Activated effector memory CD4-positive, alpha-beta T cell treated with Interleukin-2 at 50 U/mL for 16 hours (primary cell): ENCODE results near the gene KCNJ14.

Experiments
- DNase-seq: peaks from one replicate; pipeline ENCODE4 v3.0.0-alpha.2; 2020

Gene KCNJ14

DNA sequence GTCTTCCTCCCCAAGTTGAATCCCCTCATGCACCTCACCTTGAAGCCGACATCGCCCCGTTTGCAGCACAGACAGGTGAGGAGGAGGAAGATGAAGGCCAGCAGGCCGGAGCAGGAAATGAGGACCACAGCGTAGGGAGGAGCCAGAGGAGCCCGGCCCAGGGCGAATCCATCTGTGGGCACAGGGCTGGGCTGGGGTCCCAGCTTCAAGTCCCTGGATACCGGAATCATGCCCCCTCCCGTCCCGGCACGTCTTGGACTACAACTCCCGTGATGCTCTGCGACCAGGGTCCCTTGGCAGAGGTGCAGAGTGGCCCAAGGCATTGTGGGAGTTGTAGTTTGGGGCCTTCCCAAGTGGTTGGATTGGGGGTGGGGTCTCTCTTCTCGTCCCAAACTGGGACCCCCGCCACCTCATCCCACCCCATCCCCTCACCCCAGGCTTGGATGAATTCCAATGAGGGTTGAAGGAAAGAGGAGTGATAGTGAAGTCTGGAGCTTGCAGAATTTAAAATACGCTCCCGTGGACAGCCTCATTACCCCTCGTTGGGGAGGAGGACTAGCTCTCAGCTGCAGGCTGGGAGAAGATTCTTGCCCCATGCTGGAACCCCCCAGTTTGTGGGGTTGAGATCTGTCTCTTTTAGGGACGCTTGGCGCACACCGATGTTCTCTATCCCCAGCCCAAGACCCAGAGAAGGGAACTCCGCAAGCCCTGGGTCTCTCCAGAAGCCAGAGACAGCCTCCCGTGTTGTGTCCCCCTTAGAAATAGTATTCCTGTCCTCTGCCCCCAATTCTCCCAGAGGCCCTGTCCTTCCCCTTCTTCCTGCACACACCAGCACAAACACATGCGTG is 55.3 kb downstream of the KCNJ14 start:
- DNase-seq, result peak; percentile 63

DNA sequence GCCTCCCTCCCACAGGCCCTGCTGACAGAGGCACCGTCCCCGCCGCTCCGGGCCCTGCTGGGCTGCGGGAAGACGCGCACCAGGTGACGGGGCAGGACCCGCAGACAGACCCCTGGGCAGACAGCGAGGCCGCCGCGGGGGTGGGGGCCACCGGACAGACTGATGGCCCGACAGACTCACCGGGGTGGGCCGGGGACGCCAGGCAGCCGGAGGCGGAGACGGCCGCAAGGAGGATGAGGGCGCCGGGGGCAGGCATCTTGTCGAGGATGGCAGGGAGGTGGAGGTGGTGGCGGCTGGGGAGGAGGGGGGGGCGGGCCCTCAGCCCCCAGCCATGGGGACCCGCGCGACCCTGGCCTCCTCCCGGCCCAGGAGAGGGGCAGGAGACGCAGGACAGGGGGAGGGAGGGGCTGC is 56.0 kb downstream of the KCNJ14 start:
- no peak for DNase-seq

DNA sequence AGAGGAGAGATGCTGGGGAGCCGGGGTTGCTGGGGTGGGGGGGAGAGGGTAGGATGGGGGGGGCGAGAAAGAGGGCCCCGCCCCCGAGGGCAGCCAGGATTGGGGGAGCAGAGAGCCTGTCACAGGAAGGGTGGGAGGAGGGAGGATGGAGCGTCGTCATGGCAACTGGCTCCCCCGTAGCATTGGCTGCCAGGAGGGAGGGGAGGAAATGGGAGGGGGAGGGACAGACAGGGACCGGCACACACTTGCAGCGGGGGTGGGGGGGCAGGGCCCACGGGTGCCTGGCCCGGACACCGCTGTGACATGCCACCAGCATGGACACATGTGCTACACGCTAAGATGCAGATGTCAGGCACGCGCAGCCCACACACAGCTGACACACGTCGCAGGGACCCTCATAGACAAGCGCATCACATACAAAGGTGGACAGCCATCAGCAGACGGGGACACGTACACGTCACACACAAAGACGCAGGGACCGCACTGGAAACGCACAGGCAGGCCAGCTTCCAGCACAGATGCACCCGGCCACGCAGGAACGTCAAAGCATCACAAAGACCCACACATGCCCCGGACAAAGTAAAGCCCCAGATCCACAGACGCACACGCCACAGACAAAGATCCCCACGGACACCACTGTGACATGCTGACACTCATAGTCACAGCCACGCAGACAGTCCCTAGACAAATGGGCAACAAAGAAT is 56.6 kb downstream of the KCNJ14 start, which contains the start of gene LMTK3:
Gene LMTK3, minus strand, starts transcription at position 36 of the 704 bp plus-strand sequence. CDS start 259 bp downstream, outside the sequence.
- peak; percentile 78 for DNase-seq

DNA sequence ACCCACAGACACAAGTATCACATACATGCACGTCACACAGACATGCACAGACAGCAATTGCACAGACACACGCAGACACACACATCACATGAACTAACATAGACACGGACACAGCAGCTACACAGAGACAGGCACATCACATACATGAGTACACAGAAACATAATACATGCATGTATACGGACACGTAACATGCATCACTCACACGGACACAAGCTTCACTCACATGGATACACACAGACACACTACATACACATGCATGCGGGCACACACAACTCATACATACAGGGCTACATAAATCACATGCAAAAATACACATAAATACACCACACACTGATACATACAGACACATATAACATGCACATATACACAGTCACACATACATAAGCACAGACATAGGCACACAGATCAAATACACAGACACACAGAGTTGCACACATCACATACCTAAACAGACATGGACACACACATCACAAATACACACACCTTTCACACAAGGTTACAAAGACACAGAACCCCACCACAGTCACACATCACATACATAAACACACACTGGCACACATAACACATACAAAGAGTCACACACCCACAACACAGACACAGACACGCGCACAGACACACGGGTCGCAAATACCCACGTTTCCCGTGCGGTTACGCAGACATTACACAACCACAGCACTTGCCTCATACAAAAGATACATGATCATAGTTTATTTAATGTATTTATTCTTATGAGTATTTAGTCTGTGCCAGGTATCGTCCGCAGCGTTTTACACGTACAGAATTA is 57.3 kb downstream of the KCNJ14 start:
- no peak for DNase-seq

DNA sequence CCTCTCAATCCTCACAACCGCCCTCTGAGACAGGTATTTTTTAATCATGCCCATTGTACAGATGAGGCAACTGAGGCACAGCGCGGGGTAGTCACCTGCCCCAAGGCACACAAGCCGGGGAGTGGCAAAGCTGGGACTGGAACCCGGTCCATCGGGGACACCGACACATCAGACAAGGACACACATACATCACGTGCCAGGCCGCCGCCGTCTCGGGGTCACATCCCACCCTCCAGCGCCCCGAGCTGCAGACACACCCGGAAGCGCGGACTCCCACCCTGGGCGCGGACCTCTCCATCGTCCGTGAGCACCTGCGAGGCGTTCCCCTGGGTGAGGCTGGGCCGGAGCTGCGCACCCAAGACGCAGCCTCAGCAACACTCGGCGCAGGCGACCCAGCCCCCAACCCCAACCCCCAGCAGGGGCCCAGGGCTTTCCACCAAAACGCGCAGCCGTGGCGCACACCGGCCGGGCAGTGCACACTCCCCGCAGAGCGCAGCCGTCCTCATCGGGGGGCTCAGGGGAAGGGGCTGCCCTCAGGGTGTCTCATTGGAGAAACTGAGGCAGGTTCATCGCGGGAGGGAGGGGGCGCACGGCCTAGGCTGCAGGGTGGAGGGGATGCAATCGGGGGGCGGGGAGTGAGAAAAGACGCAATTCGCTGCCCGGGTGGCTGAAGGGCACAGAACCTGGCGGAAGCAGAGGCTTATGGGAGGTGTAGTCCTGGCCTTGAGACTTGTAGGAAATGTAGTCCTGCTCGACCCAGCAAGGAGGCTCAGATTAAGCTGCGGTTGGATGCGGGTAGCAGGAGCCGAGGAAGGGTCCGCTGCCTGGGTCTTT is 58.1 kb downstream of the KCNJ14 start:
- DNase-seq, result peak; percentile 66

DNA sequence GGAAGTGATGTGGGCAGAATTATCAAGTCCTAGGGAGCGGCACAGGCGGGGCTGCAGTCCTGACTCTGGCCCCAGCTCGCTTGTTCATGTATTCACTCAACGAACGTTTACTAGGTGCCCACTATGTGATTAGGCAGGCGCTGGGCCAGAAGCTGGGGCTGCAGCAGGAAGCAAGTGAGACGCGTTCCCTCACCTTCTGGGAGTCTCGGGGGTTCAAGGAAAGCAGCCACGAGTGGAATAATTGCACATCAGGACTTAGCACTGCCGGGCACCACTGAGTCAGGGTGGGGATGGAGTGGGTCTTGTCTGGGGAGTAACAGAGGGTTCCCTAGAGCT is 58.7 kb downstream of the KCNJ14 start:
- no peak for DNase-seq

DNA sequence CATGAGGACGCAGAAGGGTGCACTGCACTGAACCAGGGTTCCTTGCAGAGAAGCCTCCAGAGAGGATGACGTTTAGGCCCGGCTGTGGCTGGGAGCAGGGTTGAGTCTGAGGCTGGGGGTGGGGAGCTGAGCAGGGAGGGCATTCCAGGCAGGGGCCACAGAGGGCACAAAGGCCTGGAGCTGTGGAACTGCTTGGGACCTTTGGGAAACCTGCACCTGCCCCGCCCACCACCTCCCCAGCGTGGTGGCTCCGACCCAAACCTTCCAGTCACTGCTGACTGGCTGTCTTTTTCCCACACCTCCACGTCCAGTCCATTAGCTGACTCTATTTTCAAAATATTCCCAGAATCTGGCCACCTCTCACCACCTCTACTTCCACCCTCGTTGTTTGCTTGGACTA is 61.2 kb downstream of the KCNJ14 start:
- no peak for DNase-seq
